SIG-M5 (cell line): Measurements from ENCODE around the gene CLCN1.
"Not testable (repeated sequence)": the region's sequence is repeated elsewhere in the genome, so short reads cannot be mapped to it uniquely, and the experiment has no call there.

ENCODE experiments used
- DNase-seq: peaks from one replicate; lab custom pipeline; 2025; lab: John Stamatoyannopoulos, UW

The CLCN1 gene

GRCh38 chr7:143384661-143385631, 69.0 kb downstream of the CLCN1 start:
- DNase-seq: no peak

DNA sequence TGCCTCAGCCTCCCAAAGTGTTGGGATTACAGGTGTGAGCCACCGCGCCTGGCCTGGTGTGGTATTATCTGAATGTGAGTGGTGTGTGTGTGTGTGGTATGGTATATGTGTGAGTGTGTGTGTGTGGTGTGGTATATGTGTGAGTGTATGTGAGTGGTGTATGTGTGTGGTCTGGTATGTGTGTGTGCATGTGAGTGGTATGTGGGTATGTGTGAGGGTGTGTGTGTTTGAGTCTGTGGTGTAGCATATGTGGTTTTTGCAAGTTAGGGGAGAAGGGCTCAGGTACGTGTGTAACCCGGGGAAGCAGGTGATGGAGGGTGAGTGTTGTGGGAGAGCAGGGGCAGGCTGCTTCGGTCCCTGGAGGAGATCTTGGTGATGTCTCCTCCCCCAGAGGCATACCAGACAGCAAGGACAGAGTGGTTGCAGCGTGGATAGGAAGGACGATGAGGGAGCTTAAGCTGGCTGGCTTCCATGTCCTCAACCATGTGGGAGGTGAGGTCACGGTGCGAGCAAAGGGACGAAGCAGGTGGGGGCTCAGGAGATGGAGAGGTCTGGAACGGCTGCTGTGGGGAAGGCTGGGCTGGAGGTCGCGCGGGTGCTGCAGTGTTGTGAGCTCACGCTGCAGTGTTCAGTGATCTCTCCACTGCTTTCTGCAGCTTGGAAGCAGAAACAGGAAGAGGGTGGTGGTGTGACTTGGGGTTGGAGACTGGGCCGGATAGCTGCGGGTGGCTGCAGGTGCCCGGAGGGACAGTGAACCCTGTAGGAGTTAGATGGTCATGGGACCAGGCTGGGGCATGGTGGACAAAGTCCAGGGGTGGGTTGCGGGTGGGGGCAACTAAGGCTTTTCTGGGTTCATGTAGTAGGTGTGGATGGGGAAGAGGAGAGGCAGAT, 70.2 kb downstream of the CLCN1 start:
- DNase-seq: no peak

DNA sequence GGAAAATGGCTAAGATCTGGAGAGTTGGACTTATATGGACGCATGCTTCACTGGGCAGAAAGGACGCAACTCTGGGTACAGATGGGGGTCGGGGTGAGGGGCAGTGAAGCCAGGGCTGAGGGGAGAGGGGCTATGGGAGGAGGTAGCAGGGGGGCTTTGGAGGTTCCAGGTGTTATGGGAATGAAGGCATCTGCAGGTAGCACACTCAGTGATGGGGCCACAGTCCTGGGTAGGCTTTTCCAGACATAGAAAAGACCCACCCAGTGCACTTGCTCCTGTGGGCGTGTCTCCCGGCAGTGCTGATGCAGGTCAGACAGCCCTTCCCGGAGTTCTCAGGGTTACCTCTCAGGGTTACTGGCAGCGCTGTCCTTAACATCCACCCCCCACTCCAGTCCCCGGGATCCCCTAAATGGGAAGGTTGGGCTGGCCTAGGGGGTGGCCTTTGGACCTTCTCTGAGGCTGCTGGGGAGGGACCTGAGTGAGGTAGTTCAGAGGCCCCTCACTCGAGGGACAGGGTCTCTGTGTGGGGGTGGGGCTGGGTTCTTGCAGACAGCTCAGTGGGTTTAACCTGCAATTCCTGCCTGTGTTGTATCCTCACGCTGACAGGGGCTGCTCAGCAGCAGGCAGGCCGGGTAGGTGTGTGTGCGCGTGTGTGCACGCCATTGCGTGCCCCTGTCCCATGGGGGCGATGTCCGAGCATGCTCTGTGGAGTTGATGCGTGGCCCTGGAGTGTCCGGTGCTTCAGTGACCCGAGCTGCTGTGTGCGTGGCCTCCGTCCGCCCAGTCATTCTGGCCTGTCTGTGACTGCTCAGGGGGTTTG, 71.5 kb downstream of the CLCN1 start:
- no peak for DNase-seq

GRCh38 chr7:143388051-143388450, 72.1 kb downstream of the CLCN1 start:
- DNase-seq: no peak

DNA sequence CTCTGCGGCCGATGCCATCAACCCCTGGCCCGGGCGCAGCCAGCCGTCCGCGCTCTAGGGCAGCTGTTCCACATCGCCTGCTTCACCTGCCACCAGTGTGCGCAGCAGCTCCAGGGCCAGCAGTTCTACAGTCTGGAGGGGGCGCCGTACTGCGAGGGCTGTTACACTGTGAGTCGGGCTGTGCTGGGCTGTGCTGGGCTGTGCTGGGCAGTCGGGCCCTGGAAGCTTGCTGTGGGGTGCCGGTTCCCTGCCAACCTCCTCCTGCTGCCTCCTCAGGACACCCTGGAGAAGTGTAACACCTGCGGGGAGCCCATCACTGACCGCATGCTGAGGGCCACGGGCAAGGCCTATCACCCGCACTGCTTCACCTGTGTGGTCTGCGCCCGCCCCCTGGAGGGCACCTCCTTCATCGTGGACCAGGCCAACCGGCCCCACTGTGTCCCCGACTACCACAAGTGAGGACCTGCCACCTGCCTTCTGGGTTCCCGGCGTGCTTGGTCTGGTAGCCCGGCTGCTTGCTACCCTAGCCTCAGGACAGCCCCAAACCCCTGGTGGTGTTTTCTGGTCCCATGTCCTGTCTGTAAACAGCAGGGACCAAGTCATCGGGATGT, 72.7 kb downstream of the CLCN1 start:
- DNase-seq: no peak

DNA sequence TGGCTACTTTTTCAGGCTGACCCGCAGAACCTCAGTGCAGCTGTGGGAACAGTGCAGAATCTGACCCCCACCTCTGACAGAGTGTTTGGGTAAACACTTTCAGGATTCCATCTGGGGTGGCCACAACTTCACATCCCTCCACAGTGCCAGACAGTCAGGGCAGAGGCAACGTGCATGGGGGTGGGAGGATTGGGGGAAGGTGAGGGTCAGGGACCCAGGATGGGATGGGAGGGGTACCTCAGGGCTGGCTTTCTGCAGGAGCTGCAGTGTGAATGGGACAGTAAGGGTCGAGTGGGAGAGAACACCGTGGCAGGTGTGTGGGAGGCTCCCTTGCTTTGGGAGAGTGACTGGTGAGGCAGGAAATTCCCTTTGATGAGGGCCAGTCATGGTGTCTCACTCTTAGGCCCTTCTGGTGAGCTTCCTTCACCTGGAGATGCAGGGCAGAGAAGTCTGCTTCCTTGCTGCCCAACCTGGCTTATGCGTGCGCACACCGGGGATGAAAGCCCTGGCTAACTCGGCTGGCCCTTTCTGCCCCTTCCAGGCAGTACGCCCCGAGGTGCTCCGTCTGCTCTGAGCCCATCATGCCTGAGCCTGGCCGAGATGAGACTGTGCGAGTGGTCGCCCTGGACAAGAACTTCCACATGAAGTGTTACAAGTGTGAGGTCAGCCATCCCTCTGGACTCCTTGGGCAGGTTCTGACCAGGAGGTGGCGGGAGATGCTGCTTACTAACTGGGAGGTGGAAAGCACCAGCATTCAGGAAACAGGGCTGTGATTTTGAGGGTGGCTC, 73.6 kb downstream of the CLCN1 start:
- no peak for DNase-seq

GRCh38 chr7:143390104-143390772, 74.3 kb downstream of the CLCN1 start:
- no peak for DNase-seq

DNA sequence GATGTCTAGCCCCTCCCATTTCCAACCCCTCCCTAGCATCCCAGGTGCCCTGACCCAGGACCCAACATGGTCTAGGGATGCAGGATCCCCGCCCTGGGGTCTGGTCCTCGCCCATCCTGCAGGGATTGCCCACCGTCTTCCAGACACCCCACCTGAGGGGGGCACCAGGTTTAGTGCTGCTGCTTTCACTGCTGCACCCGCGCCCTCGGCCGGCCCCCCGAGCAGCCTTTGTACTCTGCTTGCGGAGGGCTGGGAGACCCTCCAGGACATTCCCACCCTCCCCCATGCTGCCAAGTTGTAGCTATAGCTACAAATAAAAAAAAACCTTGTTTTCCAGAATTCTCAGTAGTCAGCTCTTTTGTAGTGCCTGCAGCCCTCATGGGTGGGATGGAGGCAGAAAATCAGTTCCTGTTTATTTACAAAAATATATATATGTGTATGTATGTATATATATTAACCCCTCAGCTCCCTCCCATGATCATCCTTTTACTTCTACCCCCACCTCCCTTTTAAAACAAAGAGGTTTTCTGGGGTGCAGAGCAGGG, 74.9 kb downstream of the CLCN1 start:
- DNase-seq: no peak

DNA sequence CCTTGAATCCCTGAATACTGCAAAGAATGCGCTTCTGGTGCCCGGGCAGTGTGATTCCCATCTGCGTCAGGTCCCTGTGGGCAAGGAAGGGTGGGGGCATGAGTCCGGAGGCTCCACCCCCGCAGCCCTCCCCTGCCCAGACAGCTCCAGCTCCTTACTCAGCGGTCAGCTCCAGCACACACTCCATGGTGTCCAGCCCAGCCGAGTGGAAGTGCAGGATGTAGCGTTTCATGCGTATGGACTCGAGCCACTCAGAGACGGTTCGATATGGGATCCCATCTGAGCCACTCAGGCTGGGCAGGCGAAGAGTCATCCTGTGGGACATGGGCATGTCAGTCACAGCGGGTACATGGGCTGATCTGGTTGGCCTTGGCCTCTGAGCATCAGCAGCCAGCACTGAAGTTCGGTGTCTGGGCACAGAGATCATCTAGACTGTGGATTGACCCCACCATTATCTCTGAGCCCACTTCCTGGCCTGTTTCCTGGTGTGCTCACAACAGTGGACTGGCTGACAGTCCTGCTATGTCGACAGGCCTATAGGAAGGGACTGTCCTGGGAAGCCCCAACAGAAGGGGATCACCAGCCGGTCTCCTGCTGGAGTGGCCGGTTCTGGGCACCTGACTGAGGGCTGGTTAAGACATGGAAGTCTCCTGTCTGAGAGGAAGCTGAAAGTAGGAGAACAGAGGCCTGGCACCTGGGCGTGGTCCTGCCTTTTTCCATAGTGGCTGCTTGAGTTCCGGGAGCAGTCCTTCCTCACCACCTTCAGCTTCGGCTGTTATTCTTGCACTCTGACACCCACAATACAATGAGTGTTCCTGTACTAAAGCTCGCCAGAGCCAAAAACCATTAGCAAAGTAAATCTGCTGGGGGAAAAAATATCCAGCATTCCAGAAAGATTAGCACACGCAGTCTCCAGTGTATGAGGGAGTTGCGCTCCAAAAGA, 75.8 kb downstream of the CLCN1 start:
- DNase-seq: no peak

DNA sequence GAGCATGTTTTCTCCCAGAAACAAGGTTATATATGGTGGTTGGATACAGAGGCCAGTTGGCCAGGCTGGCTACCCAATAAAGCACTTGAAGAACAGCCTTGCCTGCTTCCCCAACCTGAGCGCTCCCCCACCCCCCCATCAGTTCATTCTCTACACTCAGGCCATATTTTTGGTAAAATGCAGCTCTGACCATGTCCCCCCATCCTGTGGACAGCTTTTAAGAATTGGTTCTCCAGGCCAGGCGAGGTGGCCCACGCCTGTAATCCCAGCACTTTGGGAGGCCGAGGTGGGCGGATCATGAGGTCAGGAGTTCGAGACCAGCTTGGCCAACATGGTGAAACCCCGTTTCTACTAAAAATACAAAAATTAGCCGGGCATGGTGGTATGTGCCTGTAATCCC, 76.5 kb downstream of the CLCN1 start:
- not testable (repeated sequence) for DNase-seq

DNA sequence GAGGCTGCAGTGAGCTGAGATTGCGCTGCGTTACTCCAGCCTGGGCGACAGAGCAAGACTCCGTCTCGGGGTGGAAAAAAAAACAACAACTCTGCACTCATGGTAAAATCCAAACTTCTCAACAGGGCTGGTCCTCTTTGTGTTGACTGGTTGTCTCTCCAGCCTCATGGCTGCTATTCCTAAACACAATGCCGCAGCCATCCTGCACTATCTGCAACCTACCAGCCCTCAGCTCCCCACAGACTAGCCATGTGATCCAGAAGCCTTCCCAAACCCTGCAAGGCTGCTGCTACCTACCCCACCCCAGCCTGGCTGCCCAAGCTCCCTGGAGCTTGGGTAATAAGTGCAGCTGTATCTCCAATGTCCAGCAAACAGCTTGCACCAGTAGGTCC, 77.0 kb downstream of the CLCN1 start:
- no peak for DNase-seq

- DNase-seq: no peak
Observed at GRCh38 chr7:143393267-143394041, 77.5 kb downstream of the CLCN1 start.

- no peak for DNase-seq
Observed at GRCh38 chr7:143394068-143394467, 78.2 kb downstream of the CLCN1 start.

- DNase-seq: no peak
Observed at GRCh38 chr7:143394777-143395176, 78.9 kb downstream of the CLCN1 start.

- no peak for DNase-seq
Observed at GRCh38 chr7:143395187-143396149, 79.6 kb downstream of the CLCN1 start.

GRCh38 chr7:143396182-143396581, 80.3 kb downstream of the CLCN1 start:
- DNase-seq: no peak
